SK-N-MC (cell line): ENCODE measurements around the gene TMEM92.

Source experiments
- EZH2 ChIP-seq: fragments of 200-600 bp; sonication (generic); IDR thresholded peaks from one replicate; pipeline ENCODE4 v1.6.1; 2017; ENCODE audit warnings: antibody characterized with exemption
- FOXP2 ChIP-seq: optimal IDR thresholded peaks from 2 replicates; pipeline ENCODE3; 2011; ENCODE audit warnings: mild to moderate bottlenecking, moderate library complexity; ENCODE audit not compliant: insufficient read depth; ENCODE audit errors: extremely low read length, control extremely low read depth
- POLR2AphosphoS5 ChIP-seq: IDR thresholded peaks from 2 replicates; pipeline ENCODE4 v1.6.1; 2012; ENCODE audit warnings: mild to moderate bottlenecking, low read depth, low read length, borderline replicate concordance

DNA sequence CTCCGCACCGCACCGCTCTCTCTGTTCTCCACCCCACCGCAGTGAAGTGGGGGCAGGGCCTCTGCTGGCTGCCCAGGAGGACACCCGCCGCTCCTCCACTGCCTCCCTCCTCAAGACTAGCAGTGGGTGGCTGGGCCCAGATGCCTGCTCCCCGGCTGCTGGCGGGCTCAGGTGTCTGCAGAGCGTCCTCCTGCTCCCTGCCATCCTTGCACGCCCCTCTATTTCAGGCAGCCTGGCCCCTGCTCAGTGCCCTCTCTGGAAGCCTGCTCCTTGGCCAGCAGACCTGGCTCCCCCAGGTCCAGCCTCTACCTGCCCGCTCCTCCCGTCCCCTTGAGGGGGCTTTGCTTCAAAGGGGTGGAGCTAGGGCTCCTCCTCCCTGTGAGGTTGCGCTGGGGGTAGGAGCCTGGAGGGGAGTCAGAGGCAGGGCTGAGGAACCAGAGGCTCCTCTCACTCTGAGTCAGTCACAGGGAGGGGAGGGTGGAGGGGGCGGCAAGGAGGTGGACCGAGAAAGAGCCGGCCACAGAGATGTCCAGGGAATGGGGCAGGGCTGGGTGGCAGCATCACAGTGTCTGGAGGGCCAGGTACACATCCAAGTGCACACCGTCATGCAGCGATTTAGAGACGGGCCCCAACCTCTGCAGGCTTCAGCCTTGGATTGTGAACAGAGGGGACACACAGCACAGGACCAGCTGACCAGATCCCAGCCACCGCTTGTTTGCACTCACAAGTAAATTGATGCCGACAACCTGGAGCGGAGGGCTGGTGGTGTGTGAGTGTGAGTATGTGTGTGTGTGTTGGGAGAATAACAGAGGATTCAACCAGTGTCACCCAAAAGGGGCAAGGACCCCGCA, 9.8 kb upstream of the TMEM92 start:
- TF ChIP-seq EZH2, result no peak
- TF ChIP-seq POLR2AphosphoS5, result no peak
- TF ChIP-seq FOXP2, result no peak
